Measurements from ENCODE around the gene IFT122. TPM values are rescaled to one million over a fixed set of nuclear protein-coding genes. Genes with fewer than 3 reads are reported as not detected.
"Not testable (repeated sequence)": the region's sequence is repeated elsewhere in the genome, so short reads cannot be mapped to it uniquely, and the experiment has no call there.

IFT122 gene
- polyA plus RNA-seq, 3 donors: 39.1 to 61.1 (median 46.7) TPM

GRCh38 chr3:129467932-129468331 lies 27.9 kb downstream of the IFT122 start:
- no peak for DNase-seq (ENCODE audit: low read depth in 3 of 3, low spot score in 2 of 3)

- no peak for DNase-seq (ENCODE audit: low read depth in 3 of 3, low spot score in 2 of 3)
These were observed 29.0 kb downstream of the IFT122 start for GRCh38 chr3:129469026-129469425.

GRCh38 chr3:129470861-129471260 lies 30.8 kb downstream of the IFT122 start:
- DNase-seq (ENCODE audit: low read depth in 3 of 3, low spot score in 2 of 3): no peak

- no peak for DNase-seq (ENCODE audit: low read depth in 3 of 3, low spot score in 2 of 3)
These were observed 33.2 kb downstream of the IFT122 start for GRCh38 chr3:129473067-129473768.

- DNase-seq (ENCODE audit: low read depth in 3 of 3, low spot score in 2 of 3): no peak
These were observed 33.7 kb downstream of the IFT122 start for GRCh38 chr3:129473769-129474152.

GRCh38 chr3:129474984-129475804 lies 35.2 kb downstream of the IFT122 start:
- no peak for DNase-seq (ENCODE audit: low read depth in 3 of 3, low spot score in 2 of 3)

- no peak for DNase-seq (ENCODE audit: low read depth in 3 of 3, low spot score in 2 of 3)
These were observed 35.8 kb downstream of the IFT122 start for GRCh38 chr3:129475863-129476262.

GRCh38 chr3:129476586-129476985 lies 36.6 kb downstream of the IFT122 start:
- no peak for DNase-seq (ENCODE audit: low read depth in 3 of 3, low spot score in 2 of 3)

GRCh38 chr3:129481225-129481765 lies 41.3 kb downstream of the IFT122 start:
- DNase-seq (ENCODE audit: low read depth in 3 of 3, low spot score in 2 of 3): peak; percentile 32 to 49 (median 36)

- no peak for DNase-seq (ENCODE audit: low read depth in 3 of 3, low spot score in 2 of 3)
These were observed 41.8 kb downstream of the IFT122 start for GRCh38 chr3:129481766-129482332.

GRCh38 chr3:129482721-129483120 lies 42.7 kb downstream of the IFT122 start:
- DNase-seq (ENCODE audit: low read depth in 3 of 3, low spot score in 2 of 3): no peak

GRCh38 chr3:129483870-129484269 lies 43.8 kb downstream of the IFT122 start:
- no peak for DNase-seq (ENCODE audit: low read depth in 3 of 3, low spot score in 2 of 3)

- not testable (repeated sequence) for DNase-seq (ENCODE audit: low read depth in 3 of 3, low spot score in 2 of 3)
These were observed 45.1 kb downstream of the IFT122 start for GRCh38 chr3:129485146-129485545.

GRCh38 chr3:129485721-129486663 lies 46.0 kb downstream of the IFT122 start:
- no peak for DNase-seq (ENCODE audit: low read depth in 3 of 3, low spot score in 2 of 3)

GRCh38 chr3:129486664-129487035 lies 46.6 kb downstream of the IFT122 start:
- DNase-seq (ENCODE audit: low read depth in 3 of 3, low spot score in 2 of 3): no peak

- DNase-seq (ENCODE audit: low read depth in 3 of 3, low spot score in 2 of 3): no peak
These were observed 47.3 kb downstream of the IFT122 start for GRCh38 chr3:129487183-129487867.

GRCh38 chr3:129487868-129488335 lies 47.9 kb downstream of the IFT122 start:
- not testable (repeated sequence) for DNase-seq (ENCODE audit: low read depth in 3 of 3, low spot score in 2 of 3)

- DNase-seq (ENCODE audit: low read depth in 3 of 3, low spot score in 2 of 3): not testable (repeated sequence)
These were observed 49.2 kb downstream of the IFT122 start for GRCh38 chr3:129489258-129489657.

GRCh38 chr3:129490273-129490675 lies 50.2 kb downstream of the IFT122 start:
- DNase-seq (ENCODE audit: low read depth in 3 of 3, low spot score in 2 of 3): peak; percentile 47 to 55 (median 47)

- not testable (repeated sequence) for DNase-seq (ENCODE audit: low read depth in 3 of 3, low spot score in 2 of 3)
These were observed 51.1 kb downstream of the IFT122 start for GRCh38 chr3:129491077-129491476.

Data from right renal cortex interstitium (tissue), 3 donors.